SU-DHL-6 (cell line): ENCODE measurements around the gene PIAS3.

Experiments used
- H2AFZ ChIP-seq: fragments of 200-600 bp; sonication (generic); 2 replicates; pipeline ENCODE4 v1.6.1; 2014; ENCODE audit warnings: low read depth, mild to moderate bottlenecking, moderate library complexity, mixed read lengths, antibody characterized with exemption, low read length; ENCODE audit not compliant: severe bottlenecking
- H3F3A ChIP-seq: fragments of 200-600 bp; shearing (Covaris generic); 2 replicates; pipeline ENCODE4 v1.6.0; 2016; ENCODE audit warnings: antibody characterized with exemption, mild to moderate bottlenecking; ENCODE audit not compliant: insufficient read depth
- H3K27ac ChIP-seq: fragments of 200-600 bp; sonication (generic); 2 replicates; pipeline ENCODE4 v1.5.1; 2016; ENCODE audit warnings: low read depth, mild to moderate bottlenecking, low read length, moderate library complexity, mixed read lengths
- H3K27me3 ChIP-seq: fragments of 200-600 bp; sonication (generic), shearing (Covaris generic); 2 replicates; pipeline ENCODE4 v1.6.0; 2014; ENCODE audit warnings: mild to moderate bottlenecking, low read length
- H3K36me3 ChIP-seq: fragments of 200-600 bp; sonication (generic); 2 replicates; pipeline ENCODE4 v1.6.1; 2014; ENCODE audit warnings: mild to moderate bottlenecking, low read length, mixed read lengths
- H3K4me2 ChIP-seq: fragments of 300-600, 200-600 bp; shearing (Covaris generic), sonication (generic); 2 replicates; pipeline ENCODE4 v1.6.0; 2014; ENCODE audit warnings: low read length, low read depth, mild to moderate bottlenecking; ENCODE audit not compliant: poor library complexity, severe bottlenecking
- H3K4me3 ChIP-seq: fragments of 200-600 bp; sonication (generic); 2 replicates; pipeline ENCODE4 v1.5.1; 2014; ENCODE audit warnings: antibody characterized with exemption, low read length, mild to moderate bottlenecking, mixed read lengths; ENCODE audit not compliant: insufficient read depth, poor library complexity, severe bottlenecking
- H3K79me2 ChIP-seq: fragments of 200-600 bp; sonication (generic); 2 replicates; pipeline ENCODE4 v1.6.1; 2014; ENCODE audit warnings: mild to moderate bottlenecking, low read length, moderate library complexity; ENCODE audit not compliant: insufficient read depth
- H3K9ac ChIP-seq: fragments of 200-600 bp; sonication (generic); 2 replicates; pipeline ENCODE4 v1.7.0; 2014; ENCODE audit warnings: mild to moderate bottlenecking, low read length
- H3K9me2 ChIP-seq: fragments of 200-600 bp; sonication (generic); replicated peaks from 2 replicates; pipeline ENCODE4 v1.6.1; 2014; ENCODE audit warnings: low read length; ENCODE audit not compliant: insufficient read depth
- H3K9me3 ChIP-seq: fragments of 200-600 bp; sonication (generic); 2 replicates; pipeline ENCODE4 v1.6.1; 2014; ENCODE audit warnings: low read length, mixed read lengths; ENCODE audit not compliant: insufficient read depth
- H4K20me1 ChIP-seq: fragments of 200-600 bp; sonication (generic); 2 replicates; pipeline ENCODE4 v1.6.1; 2014; ENCODE audit warnings: low read depth, mild to moderate bottlenecking, antibody characterized with exemption, low read length, moderate library complexity, mixed read lengths
- CTCF ChIP-seq: fragments of 200-600 bp; sonication (generic); IDR thresholded peaks from one replicate; pipeline ENCODE4 v1.5.1; 2017; ENCODE audit warnings: antibody characterized with exemption, mild to moderate bottlenecking, low read length, moderate library complexity; ENCODE audit not compliant: insufficient read depth, poor library complexity, severe bottlenecking
- EZH2phosphoT487 ChIP-seq: fragments of 200-600 bp; sonication (generic), shearing (Covaris generic); conservative IDR thresholded peaks from 2 replicates; pipeline ENCODE4 v1.6.1; 2018; ENCODE audit warnings: mild to moderate bottlenecking, antibody characterized with exemption, low read length, moderate library complexity, mixed read lengths

PIAS3 gene

GRCh38 chr1:145804235-145805045, 54.4 kb downstream of the PIAS3 start:
- Histone ChIP-seq H3K4me2 (no peak overlapping the region), H3K27me3 (no peaks in the 10 kb centered on the region), H3K27ac (no peak overlapping the region), H3K9me2 (no peaks in the 10 kb centered on the region), H3K9me3 (no peaks in the 10 kb centered on the region), H2AFZ (no peak overlapping the region), H4K20me1 (no peaks in the 10 kb centered on the region), H3K4me3 (no peak overlapping the region), H3K9ac (no peak overlapping the region), H3K79me2 (peaks cover 77% of the 10 kb centered on the region), H3F3A (no peaks in the 10 kb centered on the region; the same call in 1 of the 2 replicates), H3K36me3 (no peaks in the 10 kb centered on the region)
- TF ChIP-seq CTCF: no peak
- TF ChIP-seq EZH2phosphoT487: no peak

- Histone ChIP-seq H3F3A (no peaks in the 10 kb centered on the region), H4K20me1 (no peaks in the 10 kb centered on the region), H3K79me2 (peaks cover 76% of the 10 kb centered on the region), H3K9me3 (peaks cover 15% of the 10 kb centered on the region), H3K9ac (no peak overlapping the region), H3K36me3 (peaks cover 13% of the 10 kb centered on the region; the same call in 1 of the 2 replicates), H3K9me2 (no peaks in the 10 kb centered on the region), H3K4me3 (no peak overlapping the region), H3K27me3 (no peaks in the 10 kb centered on the region), H3K4me2 (no peak overlapping the region), H3K27ac (no peak overlapping the region), H2AFZ (no peak overlapping the region)
- TF ChIP-seq EZH2phosphoT487 (no peak), CTCF (no peak)
Measured at GRCh38 chr1:145799806-145800205, 59.1 kb downstream of the PIAS3 start.
